Erythroblast (primary cell): ENCODE measurements around the gene EPHB1.

Source experiments
- GATA1 ChIP-seq: IDR thresholded peaks from 2 replicates; pipeline ENCODE4 v1.6.1; 2011; ENCODE audit warnings: low read depth, mild to moderate bottlenecking, control low read depth, low read length, moderate library complexity
- POLR2A ChIP-seq: IDR thresholded peaks from 2 replicates; pipeline ENCODE4 v1.6.1; 2011; ENCODE audit warnings: mild to moderate bottlenecking, low read length

- no peak for TF ChIP-seq POLR2A
- no peak for TF ChIP-seq GATA1
These were observed 39.2 kb upstream of the EPHB1 start for GRCh38 chr3:134755821-134756220.
